Esophagus muscularis mucosa (tissue), 4 donors: Measurements from ENCODE around the gene GHRL. TPM values are rescaled to one million over a fixed set of nuclear protein-coding genes. Genes with fewer than 3 reads are reported as not detected.

ENCODE experiments used
- DNase-seq: peaks from one replicate; pipeline ENCODE4 v3.0.0-alpha.2; 2017; ENCODE audit errors: extremely low spot score
- H3K27ac ChIP-seq, 4 donors: fragments of 200-600 bp; sonication (generic); replicated peaks in 1 of 4; 1 replicate in 3 of 4; 2 replicates in 1 of 4; pipeline ENCODE4 v1.5.1; 2016 to 2019; ENCODE audit warnings: mild to moderate bottlenecking in 1 of 4
- H3K27me3 ChIP-seq, 4 donors: fragments of 200-600 bp; sonication (generic); one replicate each; pipeline versions ENCODE4 v1.5.1 to v1.6.0; 2016 to 2019
- H3K36me3 ChIP-seq, 4 donors: fragments of 200-600 bp; sonication (generic); one replicate each; pipeline ENCODE4 v1.5.1; 2016 to 2019
- H3K4me1 ChIP-seq, 4 donors: fragments of 200-600 bp; sonication (generic); one replicate each; pipeline ENCODE4 v1.5.1; 2016 to 2019
- H3K4me3 ChIP-seq, 4 donors: fragments of 200-600 bp; sonication (generic); 1 replicate in 2 of 4; 2 replicates in 2 of 4; pipeline ENCODE4 v1.5.1; 2016 to 2019; ENCODE audit warnings: mild to moderate bottlenecking in 4 of 4, moderate library complexity in 1 of 4
- H3K9me3 ChIP-seq, 4 donors: fragments of 200-600 bp; sonication (generic); 1 replicate in 3 of 4; 2 replicates in 1 of 4; pipeline ENCODE4 v1.5.1; 2016 to 2019
- EP300 ChIP-seq: sonication (generic); formaldehyde crosslinking; IDR thresholded peaks from one replicate; pipeline ENCODE4 v1.6.1; 2017; ENCODE audit warnings: antibody characterized with exemption
- POLR2A ChIP-seq: fragments of 450-650 bp; IDR thresholded peaks from one replicate; pipeline ENCODE4 v1.6.1; 2017; ENCODE audit warnings: antibody characterized with exemption, moderate library complexity, mild to moderate bottlenecking, low read depth
- POLR2AphosphoS5 ChIP-seq, 2 donors: sonication (generic); formaldehyde crosslinking; IDR thresholded peaks; one replicate each; pipeline ENCODE4 v1.6.1; 2017; ENCODE audit warnings: antibody characterized with exemption in 2 of 2
- WGBS: methylation state at CpG from one replicate; pipeline ENCODE4 v1.1.5; 2018; 5-methylcytosine and 5-hydroxymethylcytosine counted together
- intact Hi-C: fragments of 100-400 bp; cut with DNase I; formaldehyde crosslinking; loops from one replicate; pipeline ENCODE4 v1.15.1; 2023
- total RNA-seq, 4 donors: library from RNA; depleted of rRNA; stranded (reverse); fragments of >200 nt; gene quantifications; one replicate each; pipeline versions ENCODE4 v1.1.0 to v1.2.1, GENCODE V29; 2016
- TF ChIP-seq, protein P1 (sequence below), 3 experiments: fragments of 200-600 bp in 2 of 3; fragments of 450-650 bp in 1 of 3; sonication (generic) in 2 of 3; IDR thresholded peaks; one replicate each; pipeline ENCODE4 v1.5.1; 2017 to 2019; ENCODE audit warnings: antibody characterized with exemption in 3 of 3, mild to moderate bottlenecking in 2 of 3, moderate library complexity in 1 of 3

Gene GHRL
- total RNA-seq, 4 donors from 2014 or later: 0.40 TPM; not detected in 3

DNA sequence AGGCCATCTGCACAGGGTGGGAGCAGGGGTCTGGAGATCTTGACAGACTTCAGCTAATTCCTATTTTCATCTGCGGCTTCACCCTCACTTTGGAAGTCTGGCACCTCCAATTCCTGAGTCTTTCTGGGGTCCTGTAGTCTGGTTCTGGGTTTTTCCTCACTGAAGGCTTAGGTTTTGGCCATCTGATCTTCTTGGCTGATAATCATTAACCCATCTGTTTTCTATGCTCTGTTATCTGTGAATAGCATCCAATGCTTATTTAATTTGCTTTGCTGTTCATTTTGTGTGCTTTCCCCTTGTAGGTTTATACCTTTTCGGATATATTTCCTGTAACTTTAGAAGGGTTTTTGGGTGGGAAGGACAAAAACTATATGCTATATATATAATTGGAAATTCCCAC is 26.9 kb downstream of the GHRL start:
- DNase-seq: no peak
- intact Hi-C loops: no loop called here
- no peaks in the 10 kb centered on the region for H3K27me3 ChIP-seq
- TF ChIP-seq, protein P1, sequence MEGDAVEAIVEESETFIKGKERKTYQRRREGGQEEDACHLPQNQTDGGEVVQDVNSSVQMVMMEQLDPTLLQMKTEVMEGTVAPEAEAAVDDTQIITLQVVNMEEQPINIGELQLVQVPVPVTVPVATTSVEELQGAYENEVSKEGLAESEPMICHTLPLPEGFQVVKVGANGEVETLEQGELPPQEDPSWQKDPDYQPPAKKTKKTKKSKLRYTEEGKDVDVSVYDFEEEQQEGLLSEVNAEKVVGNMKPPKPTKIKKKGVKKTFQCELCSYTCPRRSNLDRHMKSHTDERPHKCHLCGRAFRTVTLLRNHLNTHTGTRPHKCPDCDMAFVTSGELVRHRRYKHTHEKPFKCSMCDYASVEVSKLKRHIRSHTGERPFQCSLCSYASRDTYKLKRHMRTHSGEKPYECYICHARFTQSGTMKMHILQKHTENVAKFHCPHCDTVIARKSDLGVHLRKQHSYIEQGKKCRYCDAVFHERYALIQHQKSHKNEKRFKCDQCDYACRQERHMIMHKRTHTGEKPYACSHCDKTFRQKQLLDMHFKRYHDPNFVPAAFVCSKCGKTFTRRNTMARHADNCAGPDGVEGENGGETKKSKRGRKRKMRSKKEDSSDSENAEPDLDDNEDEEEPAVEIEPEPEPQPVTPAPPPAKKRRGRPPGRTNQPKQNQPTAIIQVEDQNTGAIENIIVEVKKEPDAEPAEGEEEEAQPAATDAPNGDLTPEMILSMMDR (IDR thresholded peaks at IDR 0.05): no peak
- no peak for TF ChIP-seq EP300
- TF ChIP-seq POLR2AphosphoS5 (IDR thresholded peaks at IDR 0.05): no peak
- no peak for TF ChIP-seq POLR2A
- H3K4me3 ChIP-seq: no peak overlapping the region
- no peak overlapping the region for H3K27ac ChIP-seq
- WGBS: 98% methylated on average over 2 of the region's 2 CpGs
- H3K4me1 ChIP-seq: peaks cover 6 to 42% (median 33%) of the 10 kb centered on the region in 4 donors
- no peaks in the 10 kb centered on the region for H3K9me3 ChIP-seq
- peaks cover 16 to 54% (median 40%) of the 10 kb centered on the region in 4 donors for H3K36me3 ChIP-seq

DNA sequence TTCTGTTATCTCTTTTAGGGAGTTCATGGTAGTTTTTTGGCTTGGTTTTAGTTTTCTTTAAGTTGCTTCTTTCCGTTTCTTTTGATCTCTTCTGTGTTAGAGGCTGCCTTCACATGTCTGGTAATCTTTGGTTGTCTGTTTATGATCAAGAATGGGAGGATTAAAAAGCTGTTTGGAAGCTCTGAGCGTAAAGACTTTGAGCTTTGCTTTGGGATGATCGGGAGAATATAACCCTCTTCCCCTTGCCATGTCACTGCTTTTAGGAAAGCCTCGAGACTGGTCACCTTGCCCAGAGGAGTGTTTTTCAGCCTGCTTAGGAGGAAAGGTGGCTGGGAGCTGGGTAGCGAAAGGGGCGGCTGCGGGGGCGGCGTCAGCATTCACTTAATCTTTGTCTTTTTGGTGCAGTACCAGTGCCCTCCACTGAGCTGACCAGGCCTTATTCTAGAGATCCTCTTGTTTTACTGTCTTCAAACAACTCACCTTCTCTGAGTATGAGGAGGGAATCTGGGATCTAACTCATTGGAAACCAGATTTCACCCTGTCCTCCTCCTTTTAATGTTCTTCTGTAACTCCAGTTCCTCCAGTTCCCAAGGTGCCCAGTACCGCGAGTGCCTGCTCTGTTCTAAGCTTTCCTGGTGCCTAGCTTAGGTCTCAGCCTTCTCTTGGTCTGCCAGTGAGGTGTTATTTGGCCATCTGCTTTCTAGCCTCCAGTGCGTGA is 28.9 kb downstream of the GHRL start:
- DNase-seq: no peak
- Histone ChIP-seq H3K4me3 (peak overlapping the region in 2 of 4 donors; percentile 2 to 3), H3K4me1 (peaks cover 6 to 42% (median 28%) of the 10 kb centered on the region in 4 donors), H3K9me3 (no peaks in the 10 kb centered on the region), H3K36me3 (peaks cover 18 to 47% (median 33%) of the 10 kb centered on the region in 4 donors), H3K27ac (peak overlapping the region; percentile 30 to 47 (median 38)), H3K27me3 (no peaks in the 10 kb centered on the region)
- WGBS: 42% methylated on average over 12 of the region's 12 CpGs
- intact Hi-C loops: no loop called here
- TF ChIP-seq, protein P1 (IDR thresholded peaks at IDR 0.05): peak; percentile 42 to 57 (median 43)
- no peak for TF ChIP-seq POLR2A
- no peak for TF ChIP-seq EP300
- TF ChIP-seq POLR2AphosphoS5 (IDR thresholded peaks at IDR 0.05): no peak

DNA sequence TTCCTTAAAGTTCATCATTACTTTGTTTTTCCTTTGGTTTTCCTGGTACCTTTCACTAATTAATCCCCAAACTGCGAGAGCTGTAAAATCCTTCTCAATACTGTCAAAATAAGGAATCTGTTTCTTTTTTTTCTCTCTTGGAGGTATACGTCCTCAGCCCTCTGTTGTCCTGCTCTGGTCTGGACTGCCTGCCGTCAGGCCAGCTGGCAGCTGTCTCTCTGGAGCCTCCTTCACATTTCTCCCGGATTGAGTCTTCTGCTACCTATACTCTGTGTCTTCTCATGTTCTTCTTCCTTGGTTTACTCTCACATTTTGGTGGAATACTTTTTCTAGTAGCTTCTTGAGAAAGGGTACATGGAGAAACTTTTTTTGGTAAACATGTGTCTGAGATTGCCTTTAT is 30.7 kb downstream of the GHRL start:
- 64% methylated on average over 4 of the region's 4 CpGs for WGBS
- Histone ChIP-seq H3K27me3 (no peaks in the 10 kb centered on the region), H3K4me3 (no peak overlapping the region), H3K27ac (peak overlapping the region in 1 of 4 donors; percentile 23), H3K9me3 (no peaks in the 10 kb centered on the region), H3K36me3 (peaks cover 18 to 54% (median 33%) of the 10 kb centered on the region in 4 donors), H3K4me1 (peaks cover 6 to 34% (median 18%) of the 10 kb centered on the region in 4 donors)
- no peak for DNase-seq
- intact Hi-C loops: no loop called here
- TF ChIP-seq POLR2A: no peak
- no peak for TF ChIP-seq EP300
- TF ChIP-seq, protein P1 (IDR thresholded peaks at IDR 0.05): no peak
- no peak for TF ChIP-seq POLR2AphosphoS5 (IDR thresholded peaks at IDR 0.05)

DNA sequence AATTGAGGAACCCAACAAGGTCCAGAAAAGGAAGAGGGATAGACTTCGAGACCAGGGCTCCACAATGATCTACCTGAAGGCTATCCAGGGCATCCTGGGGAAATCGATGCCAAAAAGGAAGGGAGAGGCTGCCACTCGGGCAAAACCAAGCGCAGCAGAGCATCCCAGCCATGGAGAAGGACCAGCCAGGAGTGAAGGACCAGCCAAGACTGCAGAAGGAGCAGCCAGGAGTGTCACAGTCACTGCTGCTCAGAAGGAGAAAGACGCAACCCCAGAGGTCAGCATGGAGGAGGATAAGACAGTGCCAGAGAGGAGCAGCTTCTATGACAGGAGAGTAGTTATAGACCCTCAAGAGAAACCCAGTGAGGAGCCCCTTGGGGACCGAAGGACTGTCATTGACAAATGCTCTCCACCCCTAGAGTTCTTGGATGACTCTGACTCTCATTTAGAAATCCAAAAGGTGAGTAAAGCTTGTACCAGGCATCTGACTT is 32.5 kb downstream of the GHRL start:
- 93% methylated on average over 6 of the region's 6 CpGs for WGBS
- peaks cover 20 to 58% (median 45%) of the 10 kb centered on the region in 4 donors for H3K36me3 ChIP-seq
- no peak overlapping the region for H3K27ac ChIP-seq
- no peaks in the 10 kb centered on the region for H3K9me3 ChIP-seq
- peaks cover 6 to 30% (median 21%) of the 10 kb centered on the region in 4 donors for H3K4me1 ChIP-seq
- no peak for TF ChIP-seq POLR2AphosphoS5 (IDR thresholded peaks at IDR 0.05)
- TF ChIP-seq, protein P1 (IDR thresholded peaks at IDR 0.05): no peak
- TF ChIP-seq POLR2A: no peak
- TF ChIP-seq EP300: no peak
- intact Hi-C loops: no loop called here
- no peak overlapping the region for H3K4me3 ChIP-seq
- DNase-seq: no peak
- H3K27me3 ChIP-seq: no peaks in the 10 kb centered on the region
